Activated CD8-positive, alpha-beta T cell treated with anti-CD3 and anti-CD28 coated beads, Interleukin-2, amount 10 ng/mL, durations not matched to agents 7 days and 5 days (primary cell): Measurements from ENCODE around the gene CENPT. TPM values are rescaled to one million over a fixed set of nuclear protein-coding genes. Genes with fewer than 3 reads are reported as not detected.

ENCODE experiments used
- ATAC-seq: fragments of 150-1000 bp; cut with Tn5 transposase; one replicate; pipeline ENCODE4 v1.10.0; 2021; ENCODE audit warnings: moderate library complexity
- CTCF ChIA-PET: fragments of 350-600 bp; sonication (Branson Sonifier 250); formaldehyde crosslinking; loops from one replicate; lab custom pipeline; 2021; ENCODE audit warnings: antibody characterized with exemption; lab: Charles Lee
- POLR2A ChIA-PET: fragments of 350-600 bp; sonication (Branson Sonifier 250); formaldehyde crosslinking; loops from one replicate; lab custom pipeline; 2021; ENCODE audit warnings: antibody characterized with exemption; lab: Charles Lee
- DNase-seq: peaks from one replicate; pipeline ENCODE4 v3.0.0-alpha.2; 2020
- H3K27ac Mint-ChIP-seq: one replicate; pipeline ENCODE4 v1.8.0; 2021; ENCODE audit warnings: mild to moderate bottlenecking, mixed read lengths
- H3K27me3 Mint-ChIP-seq: one replicate; pipeline ENCODE4 v1.8.0; 2021; ENCODE audit warnings: low read depth, mixed read lengths
- H3K36me3 Mint-ChIP-seq: one replicate; pipeline ENCODE4 v1.8.0; 2021; ENCODE audit warnings: low read depth, mixed read lengths
- H3K4me1 Mint-ChIP-seq: one replicate; pipeline ENCODE4 v1.8.0; 2021; ENCODE audit warnings: low read depth, mixed read lengths
- H3K4me3 Mint-ChIP-seq: one replicate; pipeline ENCODE4 v1.8.0; 2021; ENCODE audit warnings: mild to moderate bottlenecking, mixed read lengths
- H3K9me3 Mint-ChIP-seq: one replicate; pipeline ENCODE4 v1.8.0; 2022; ENCODE audit warnings: mixed read lengths; ENCODE audit not compliant: insufficient read depth
- total RNA-seq, 2 experiments: library from RNA; stranded (reverse); gene quantifications; one replicate each; pipeline ENCODE4 v1.2.3, GENCODE V29; 2021

The CENPT gene
- total RNA-seq, 2 experiments from 2014 or later = 58.9 to 63.6 TPM

DNA sequence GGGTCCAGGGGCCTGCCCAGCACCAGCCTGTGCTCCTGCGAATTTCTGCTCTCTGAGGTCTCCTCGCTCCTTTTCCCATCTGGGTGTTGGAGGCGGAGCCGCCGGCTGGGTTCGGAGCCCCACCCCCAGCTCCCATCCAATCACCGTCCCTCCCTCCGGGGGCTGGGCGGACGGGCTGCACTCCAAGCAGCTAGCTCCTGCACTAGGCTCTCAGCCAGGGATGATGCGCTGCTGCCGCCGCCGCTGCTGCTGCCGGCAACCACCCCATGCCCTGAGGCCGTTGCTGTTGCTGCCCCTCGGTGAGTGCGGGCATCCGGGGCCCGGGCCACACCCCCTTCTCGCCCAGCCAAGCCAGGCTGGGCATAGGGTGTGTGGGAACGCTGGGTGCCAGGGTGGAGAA lies 37.2 kb upstream of the CENPT start, which contains the start of gene NRN1L:
Gene NRN1L (plus strand): TSS at position 202 of the 400 bp plus-strand sequence. CDS start 19 bp downstream, at position 221.
- no peaks in the 10 kb centered on the region for H3K9me3 Mint-ChIP-seq
- POLR2A ChIA-PET = interaction anchor here (0.8 kb wide), 2 partner anchors 8 to 35 kb away, joined by 3 to 4 read pairs; partner anchors contain the start of gene PSKH1
- DNase-seq = no peak
- peaks cover 29% of the 10 kb centered on the region for H3K36me3 Mint-ChIP-seq
- no peak within 1 kb of the TSS for H3K4me3 Mint-ChIP-seq
- CTCF ChIA-PET = interaction anchor here (0.8 to 3.6 kb wide), 20 partner anchors 8 to 344 kb away, joined by 3 to 28 read pairs (median 10); partner anchors contain the start of genes EDC4, PSKH1 and PSMB10
- H3K4me1 Mint-ChIP-seq = no peaks in the 10 kb centered on the region
- H3K27me3 Mint-ChIP-seq = no peaks in the 10 kb centered on the region
- ATAC-seq = no peak
- no peak within 1 kb of the TSS for H3K27ac Mint-ChIP-seq

DNA sequence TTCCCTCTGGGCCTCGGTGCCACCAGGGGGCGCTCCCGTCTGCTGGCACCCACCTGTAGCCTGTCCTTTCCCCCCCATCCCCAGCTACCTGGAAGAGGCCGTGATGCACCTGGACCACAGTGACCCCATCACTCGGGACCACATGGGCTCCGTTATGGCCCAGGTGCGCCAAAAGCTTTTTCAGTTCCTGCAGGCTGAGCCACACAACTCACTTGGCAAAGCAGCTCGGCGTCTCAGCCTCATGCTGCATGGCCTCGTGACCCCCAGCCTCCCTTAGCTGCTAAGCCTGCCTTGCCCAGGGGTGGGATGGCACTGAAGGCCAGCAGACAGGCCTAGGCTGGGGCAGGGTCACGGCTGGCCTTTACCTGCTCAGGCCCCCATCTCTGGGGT lies 36.4 kb upstream of the CENPT start:
- ChIA-PET CTCF (interaction anchor here (0.6 to 3.6 kb wide), 41 partner anchors 9 to 363 kb away, joined by 3 to 28 read pairs (median 5); partner anchors contain the start of genes CTRL, EDC4, LCAT and PSKH1), POLR2A (interaction anchor here (0.8 kb wide), 2 partner anchors 9 to 36 kb away, joined by 3 to 4 read pairs; partner anchors contain the start of gene PSKH1)
- DNase-seq = peak; percentile 76
- peak; percentile 81 for ATAC-seq
- Mint-ChIP-seq H3K27me3 (no peaks in the 10 kb centered on the region), H3K27ac (no peak overlapping the region), H3K4me3 (no peak overlapping the region), H3K36me3 (peaks cover 37% of the 10 kb centered on the region), H3K4me1 (no peaks in the 10 kb centered on the region), H3K9me3 (no peaks in the 10 kb centered on the region)

DNA sequence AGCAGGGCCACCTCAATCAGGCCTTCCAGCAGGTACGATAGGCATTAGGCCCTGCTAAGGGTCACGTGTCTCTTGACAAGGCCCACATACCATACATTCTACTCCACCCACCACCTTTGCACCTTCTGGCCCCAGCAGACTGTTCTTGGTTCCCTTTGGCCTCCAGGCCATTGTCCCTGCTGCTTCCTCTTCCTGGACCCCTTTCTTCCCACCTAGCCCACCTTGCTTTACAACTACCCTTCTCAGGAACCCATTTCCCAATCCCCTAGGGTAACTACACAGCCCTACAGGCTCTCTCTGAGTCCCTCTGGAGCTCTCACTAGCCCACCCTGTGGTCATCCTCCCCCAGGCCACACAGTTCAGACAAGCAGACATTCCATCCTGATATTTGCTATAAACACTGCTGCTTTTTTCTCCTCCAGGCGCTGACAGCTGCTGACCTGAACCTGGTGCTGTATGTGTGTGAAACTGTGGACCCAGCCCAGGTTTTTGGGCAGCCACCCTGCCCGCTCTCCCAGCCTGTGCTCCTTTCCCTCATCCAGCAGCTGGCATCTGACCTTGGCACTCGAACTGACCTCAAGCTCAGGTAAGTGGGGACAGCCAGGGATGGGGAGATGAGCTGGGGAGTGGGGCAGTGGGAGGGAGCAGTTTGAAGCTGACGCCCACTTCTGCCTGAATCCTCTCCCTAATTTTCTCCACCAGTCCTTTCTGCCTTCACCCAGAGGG lies 35.8 kb upstream of the CENPT start:
- H3K4me3 Mint-ChIP-seq = no peak overlapping the region
- ATAC-seq (peak; percentile 11), DNase-seq (no peak)
- H3K36me3 Mint-ChIP-seq = peaks cover 42% of the 10 kb centered on the region
- H3K9me3 Mint-ChIP-seq = no peaks in the 10 kb centered on the region
- no peaks in the 10 kb centered on the region for H3K4me1 Mint-ChIP-seq
- peak overlapping the region; percentile 34 for H3K27ac Mint-ChIP-seq
- H3K27me3 Mint-ChIP-seq = no peaks in the 10 kb centered on the region
- ChIA-PET POLR2A (interaction anchor here (1.6 kb wide), 1 partner anchor 48 kb away, joined by 7 read pairs; no protein-coding TSS in a partner anchor), CTCF (interaction anchor here (0.6 to 3.6 kb wide), 38 partner anchors 9 to 362 kb away, joined by 3 to 28 read pairs (median 6); partner anchors contain the start of genes CTRL, EDC4 and PSKH1)

DNA sequence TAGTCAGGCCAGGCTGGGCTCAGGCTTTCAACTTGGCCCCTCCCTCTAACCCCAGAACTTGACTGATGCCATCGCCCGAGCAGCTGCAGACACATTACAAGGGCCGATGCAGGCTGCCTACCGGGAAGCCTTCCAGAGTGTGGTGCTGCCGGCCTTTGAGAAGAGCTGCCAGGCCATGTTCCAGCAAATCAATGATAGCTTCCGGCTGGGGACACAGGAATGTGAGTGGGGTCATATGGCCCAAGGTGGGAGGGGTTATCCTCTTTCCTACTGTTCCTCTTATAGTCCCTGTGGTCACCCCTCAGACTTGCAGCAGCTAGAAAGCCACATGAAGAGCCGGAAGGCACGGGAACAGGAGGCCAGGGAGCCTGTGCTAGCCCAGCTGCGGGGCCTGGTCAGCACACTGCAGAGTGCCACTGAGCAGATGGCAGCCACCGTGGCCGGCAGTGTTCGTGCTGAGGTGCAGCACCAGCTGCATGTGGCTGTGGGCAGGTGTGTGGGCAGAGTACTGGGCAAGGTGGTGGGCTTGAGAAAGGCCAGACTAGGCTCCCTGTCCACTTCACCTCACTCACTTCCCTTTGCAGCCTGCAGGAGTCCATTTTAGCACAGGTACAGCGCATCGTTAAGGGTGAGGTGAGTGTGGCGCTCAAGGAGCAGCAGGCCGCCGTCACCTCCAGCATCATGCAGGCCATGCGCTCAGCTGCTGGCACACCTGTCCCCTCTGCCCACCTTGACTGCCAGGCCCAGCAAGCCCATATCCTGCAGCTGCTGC lies 35.1 kb upstream of the CENPT start:
- Mint-ChIP-seq H3K27ac (no peak overlapping the region), H3K4me1 (no peaks in the 10 kb centered on the region), H3K4me3 (no peak overlapping the region), H3K9me3 (no peaks in the 10 kb centered on the region), H3K36me3 (peaks cover 47% of the 10 kb centered on the region), H3K27me3 (no peaks in the 10 kb centered on the region)
- no peak for ATAC-seq
- CTCF ChIA-PET = interaction anchor here (0.9 to 3.6 kb wide), 23 partner anchors 8 to 346 kb away, joined by 3 to 28 read pairs (median 11); partner anchors contain the start of genes EDC4 and PSKH1
- POLR2A ChIA-PET = interaction anchor here (1.0 to 1.6 kb wide), 5 partner anchors 9 to 55 kb away, joined by 3 to 7 read pairs (median 3); partner anchors contain the start of genes EDC4 and NUTF2
- no peak for DNase-seq

DNA sequence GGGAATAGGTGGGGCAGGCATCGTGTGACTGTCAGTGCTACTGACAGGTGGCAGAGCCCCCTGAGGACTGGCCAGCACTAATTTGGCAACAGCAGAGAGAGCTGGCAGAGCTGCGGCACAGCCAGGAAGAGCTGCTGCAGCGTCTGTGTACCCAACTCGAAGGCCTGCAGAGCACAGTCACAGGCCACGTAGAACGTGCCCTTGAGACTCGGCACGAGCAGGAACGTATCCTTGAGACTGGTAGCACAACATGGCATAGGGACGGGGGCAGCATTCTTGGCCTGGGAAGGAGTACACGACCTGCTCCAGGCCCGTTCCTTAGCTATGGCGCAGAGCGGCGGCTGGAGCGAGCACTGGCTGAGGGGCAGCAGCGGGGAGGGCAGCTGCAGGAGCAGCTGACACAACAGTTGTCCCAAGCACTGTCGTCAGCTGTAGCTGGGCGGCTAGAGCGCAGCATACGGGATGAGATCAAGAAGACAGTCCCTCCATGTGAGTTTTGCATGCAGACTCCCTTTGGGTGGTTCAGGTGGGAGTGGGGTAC lies 34.2 kb upstream of the CENPT start:
- H3K27me3 Mint-ChIP-seq = no peaks in the 10 kb centered on the region
- H3K9me3 Mint-ChIP-seq = no peaks in the 10 kb centered on the region
- DNase-seq (no peak), ATAC-seq (no peak)
- ChIA-PET POLR2A (interaction anchor here (1.0 to 1.6 kb wide), 5 partner anchors 8 to 55 kb away, joined by 3 to 7 read pairs (median 3); partner anchors contain the start of genes EDC4 and NUTF2), CTCF (interaction anchor here (0.9 to 3.6 kb wide), 8 partner anchors 9 to 159 kb away, joined by 3 to 18 read pairs (median 8); partner anchors contain the start of gene EDC4)
- H3K27ac Mint-ChIP-seq = peak overlapping the region; percentile 30
- H3K4me1 Mint-ChIP-seq = no peaks in the 10 kb centered on the region
- H3K4me3 Mint-ChIP-seq = no peak overlapping the region
- peaks cover 56% of the 10 kb centered on the region for H3K36me3 Mint-ChIP-seq

DNA sequence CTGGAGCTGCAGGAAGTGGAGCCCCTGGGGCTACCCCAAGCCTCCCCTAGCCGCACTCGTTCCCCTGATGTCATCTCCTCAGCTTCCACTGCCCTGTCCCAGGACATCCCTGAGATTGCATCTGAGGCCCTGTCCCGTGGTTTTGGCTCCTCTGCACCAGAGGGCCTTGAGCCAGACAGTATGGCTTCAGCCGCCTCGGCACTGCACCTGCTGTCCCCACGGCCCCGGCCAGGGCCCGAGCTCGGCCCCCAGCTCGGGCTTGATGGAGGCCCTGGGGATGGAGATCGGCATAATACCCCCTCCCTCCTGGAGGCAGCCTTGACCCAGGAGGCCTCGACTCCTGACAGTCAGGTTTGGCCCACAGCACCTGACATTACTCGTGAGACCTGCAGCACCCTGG lies 33.1 kb upstream of the CENPT start:
- Mint-ChIP-seq H3K4me1 (peaks cover 5% of the 10 kb centered on the region), H3K4me3 (no peak overlapping the region), H3K27me3 (no peaks in the 10 kb centered on the region), H3K36me3 (peaks cover 60% of the 10 kb centered on the region), H3K9me3 (no peaks in the 10 kb centered on the region), H3K27ac (peak overlapping the region; percentile 20)
- ChIA-PET POLR2A (no interaction called here), CTCF (interaction anchor here (2.4 kb wide), 1 partner anchor 64 kb away, joined by 5 read pairs; no protein-coding TSS in a partner anchor)
- no peak for ATAC-seq
- DNase-seq = no peak

DNA sequence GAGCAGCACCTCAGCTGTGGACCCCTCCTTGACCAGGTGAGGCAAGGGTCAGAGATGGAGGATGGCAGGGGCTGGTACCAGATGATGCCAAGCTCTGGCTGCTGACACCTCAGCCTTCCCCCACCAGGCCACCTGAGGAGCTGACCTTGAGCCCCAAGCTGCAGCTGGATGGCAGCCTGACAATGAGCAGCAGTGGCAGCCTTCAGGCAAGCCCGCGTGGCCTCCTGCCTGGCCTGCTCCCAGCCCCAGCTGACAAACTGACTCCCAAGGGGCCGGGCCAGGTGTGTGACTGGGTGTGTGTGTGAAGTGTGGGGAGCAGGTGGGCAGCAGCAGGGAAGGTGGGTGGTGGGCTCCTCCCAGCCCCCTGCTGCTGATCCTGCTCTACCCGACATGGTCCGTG lies 32.4 kb upstream of the CENPT start:
- Mint-ChIP-seq H3K27ac (peak overlapping the region; percentile 20), H3K27me3 (no peaks in the 10 kb centered on the region), H3K4me1 (peaks cover 12% of the 10 kb centered on the region), H3K4me3 (no peak overlapping the region), H3K9me3 (no peaks in the 10 kb centered on the region), H3K36me3 (peaks cover 60% of the 10 kb centered on the region)
- no peak for DNase-seq
- no peak for ATAC-seq
- POLR2A ChIA-PET = no interaction called here
- CTCF ChIA-PET = interaction anchor here (0.9 to 2.4 kb wide), 2 partner anchors 64 to 161 kb away, joined by 3 to 5 read pairs; no protein-coding TSS in a partner anchor

DNA sequence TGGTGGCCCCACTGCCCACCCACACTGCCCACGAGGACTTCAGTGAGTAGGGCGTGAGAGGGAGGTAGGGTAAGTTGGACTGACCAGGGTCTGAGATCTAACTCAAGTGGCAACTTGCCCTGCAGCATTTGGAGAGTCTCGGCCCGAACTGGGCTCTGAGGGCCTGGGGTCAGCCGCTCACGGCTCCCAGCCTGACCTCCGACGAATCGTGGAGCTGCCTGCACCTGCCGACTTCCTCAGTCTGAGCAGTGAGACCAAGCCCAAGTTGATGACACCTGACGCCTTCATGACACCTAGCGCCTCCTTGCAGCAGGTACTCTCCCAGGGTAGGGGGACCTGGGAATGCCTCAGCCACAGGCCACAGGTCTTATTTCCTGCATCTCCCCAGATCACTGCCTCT lies 32.0 kb upstream of the CENPT start:
- ATAC-seq (no peak), DNase-seq (no peak)
- Mint-ChIP-seq H3K27ac (no peak overlapping the region), H3K4me1 (peaks cover 17% of the 10 kb centered on the region), H3K4me3 (no peak overlapping the region), H3K9me3 (no peaks in the 10 kb centered on the region), H3K27me3 (no peaks in the 10 kb centered on the region), H3K36me3 (peaks cover 59% of the 10 kb centered on the region)
- POLR2A ChIA-PET = no interaction called here
- CTCF ChIA-PET = interaction anchor here (0.9 to 2.4 kb wide), 2 partner anchors 63 to 161 kb away, joined by 3 to 5 read pairs; no protein-coding TSS in a partner anchor

DNA sequence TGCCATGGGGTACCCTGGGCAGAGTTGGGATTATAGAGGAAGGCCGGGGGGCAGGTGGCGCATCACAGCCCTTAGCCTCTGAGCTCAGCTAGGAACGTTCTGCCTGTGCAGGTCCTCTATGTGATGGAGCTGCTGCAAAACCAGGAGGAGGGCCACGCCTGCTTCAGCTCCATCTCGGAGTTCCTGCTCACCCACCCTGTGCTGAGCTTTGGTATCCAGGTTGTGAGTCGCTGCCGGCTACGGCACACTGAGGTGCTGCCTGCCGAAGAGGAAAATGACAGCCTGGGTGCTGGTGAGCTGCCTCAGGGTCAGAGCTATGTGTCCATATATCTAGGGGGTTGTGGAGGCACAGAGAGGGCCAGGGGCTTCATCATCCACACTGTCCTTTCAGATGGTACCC lies 31.4 kb upstream of the CENPT start:
- ATAC-seq (no peak), DNase-seq (no peak)
- Mint-ChIP-seq H3K9me3 (no peaks in the 10 kb centered on the region), H3K36me3 (peaks cover 57% of the 10 kb centered on the region), H3K27me3 (no peaks in the 10 kb centered on the region), H3K27ac (no peak overlapping the region), H3K4me1 (peaks cover 23% of the 10 kb centered on the region), H3K4me3 (no peak overlapping the region)
- POLR2A ChIA-PET = interaction anchor here (0.9 kb wide), 1 partner anchor 190 kb away, joined by 3 read pairs; no protein-coding TSS in a partner anchor
- CTCF ChIA-PET = interaction anchor here (0.9 to 2.4 kb wide), 2 partner anchors 63 to 162 kb away, joined by 3 to 5 read pairs; no protein-coding TSS in a partner anchor

DNA sequence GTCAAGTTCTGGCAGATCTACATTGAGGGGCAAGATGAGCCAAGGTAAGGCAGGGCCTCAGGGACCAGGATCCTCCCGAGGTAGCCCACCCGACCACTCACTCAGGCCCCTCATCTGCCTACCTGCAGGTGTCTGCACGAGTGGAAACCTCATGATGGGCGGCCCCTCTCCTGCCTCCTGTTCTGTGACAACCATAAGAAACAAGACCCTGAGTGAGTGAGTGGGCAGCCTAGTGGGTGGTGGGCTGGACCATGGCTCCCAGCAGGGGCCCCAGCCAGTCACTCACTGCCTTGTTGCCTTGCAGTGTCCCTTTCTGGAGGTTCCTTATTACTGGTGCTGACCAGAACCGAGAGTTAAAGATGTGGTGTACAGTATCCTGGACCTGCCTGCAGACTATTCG lies 30.7 kb upstream of the CENPT start:
- ATAC-seq (no peak), DNase-seq (no peak)
- Mint-ChIP-seq H3K36me3 (peaks cover 50% of the 10 kb centered on the region), H3K9me3 (no peaks in the 10 kb centered on the region), H3K4me1 (peaks cover 24% of the 10 kb centered on the region), H3K4me3 (no peak overlapping the region), H3K27me3 (no peaks in the 10 kb centered on the region), H3K27ac (no peak overlapping the region)
- ChIA-PET CTCF (interaction anchor here (2.4 kb wide), 1 partner anchor 62 kb away, joined by 5 read pairs; no protein-coding TSS in a partner anchor), POLR2A (interaction anchor here (0.9 kb wide), 1 partner anchor 191 kb away, joined by 3 read pairs; no protein-coding TSS in a partner anchor)

DNA sequence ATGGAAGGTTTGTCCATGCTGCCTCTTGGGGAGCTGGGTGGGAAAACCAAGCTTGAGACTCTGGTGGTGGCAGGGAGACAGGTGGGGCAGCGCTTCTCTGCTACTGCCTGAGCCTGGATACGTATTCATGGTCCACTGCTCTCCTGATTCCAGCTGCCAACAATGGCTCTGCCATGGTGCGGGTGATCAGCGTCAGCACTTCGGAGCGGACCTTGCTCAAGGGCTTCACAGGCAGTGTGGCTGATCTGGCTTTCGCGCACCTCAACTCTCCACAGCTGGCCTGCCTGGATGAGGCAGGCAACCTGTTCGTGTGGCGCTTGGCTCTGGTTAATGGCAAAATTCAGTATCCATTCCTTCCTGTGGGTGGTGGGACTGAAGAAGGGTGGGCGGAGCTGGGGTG lies 29.6 kb upstream of the CENPT start:
- H3K27me3 Mint-ChIP-seq = no peaks in the 10 kb centered on the region
- H3K4me1 Mint-ChIP-seq = peaks cover 31% of the 10 kb centered on the region
- DNase-seq = no peak
- H3K36me3 Mint-ChIP-seq = peaks cover 50% of the 10 kb centered on the region
- no peak overlapping the region for H3K27ac Mint-ChIP-seq
- no peaks in the 10 kb centered on the region for H3K9me3 Mint-ChIP-seq
- ChIA-PET CTCF (no interaction called here), POLR2A (no interaction called here)
- no peak for ATAC-seq
- no peak overlapping the region for H3K4me3 Mint-ChIP-seq
